ENCODE measurements around the gene SMIM15.

DNA sequence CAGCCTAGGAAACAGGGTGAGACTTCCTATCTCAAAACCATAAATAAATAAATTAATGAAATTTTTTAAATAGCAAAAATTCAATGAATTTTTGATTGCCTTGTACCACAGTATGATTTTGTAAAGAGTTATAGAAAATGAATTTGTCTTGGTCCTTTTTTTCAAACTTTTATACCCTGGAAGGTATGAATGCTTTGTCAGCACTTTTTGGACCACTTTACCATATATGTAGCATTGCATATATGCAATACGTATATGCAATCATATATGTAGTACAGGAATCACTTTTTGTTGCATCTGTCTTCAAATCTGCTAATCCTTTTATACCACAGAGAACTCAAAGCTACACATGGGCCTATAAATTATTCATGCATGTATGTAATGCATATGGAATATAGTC, 9.2 kb upstream of the SMIM15 start:
- TF ChIP-seq ZNF629 (tag by site-specific recombination; IDR thresholded peaks at IDR 0.05) (no peak), ZNF133 (tag by site-specific recombination; IDR thresholded peaks at IDR 0.05) (no peak)
- TF ChIP-seq, protein P1, sequence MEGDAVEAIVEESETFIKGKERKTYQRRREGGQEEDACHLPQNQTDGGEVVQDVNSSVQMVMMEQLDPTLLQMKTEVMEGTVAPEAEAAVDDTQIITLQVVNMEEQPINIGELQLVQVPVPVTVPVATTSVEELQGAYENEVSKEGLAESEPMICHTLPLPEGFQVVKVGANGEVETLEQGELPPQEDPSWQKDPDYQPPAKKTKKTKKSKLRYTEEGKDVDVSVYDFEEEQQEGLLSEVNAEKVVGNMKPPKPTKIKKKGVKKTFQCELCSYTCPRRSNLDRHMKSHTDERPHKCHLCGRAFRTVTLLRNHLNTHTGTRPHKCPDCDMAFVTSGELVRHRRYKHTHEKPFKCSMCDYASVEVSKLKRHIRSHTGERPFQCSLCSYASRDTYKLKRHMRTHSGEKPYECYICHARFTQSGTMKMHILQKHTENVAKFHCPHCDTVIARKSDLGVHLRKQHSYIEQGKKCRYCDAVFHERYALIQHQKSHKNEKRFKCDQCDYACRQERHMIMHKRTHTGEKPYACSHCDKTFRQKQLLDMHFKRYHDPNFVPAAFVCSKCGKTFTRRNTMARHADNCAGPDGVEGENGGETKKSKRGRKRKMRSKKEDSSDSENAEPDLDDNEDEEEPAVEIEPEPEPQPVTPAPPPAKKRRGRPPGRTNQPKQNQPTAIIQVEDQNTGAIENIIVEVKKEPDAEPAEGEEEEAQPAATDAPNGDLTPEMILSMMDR (tag by site-specific recombination; IDR thresholded peaks at IDR 0.05): no peak

Data from HEK293 (cell line).